NB4 (cell line): ENCODE results near the gene RNU7-1.

ENCODE experiments used
- CTCF ChIP-seq: IDR thresholded peaks from one replicate; pipeline ENCODE4 v1.5.1; 2012; ENCODE audit warnings: low read depth, low read length
- MAX ChIP-seq: IDR thresholded peaks from 2 replicates; pipeline ENCODE4 v1.6.1; 2011; ENCODE audit warnings: low read depth, low read length

GRCh38 chr12:6934110-6934509 lies 9.5 kb upstream of the RNU7-1 start:
- no peak for TF ChIP-seq MAX
- no peak for TF ChIP-seq CTCF
